ENCODE data around the gene SH3BP4. TPM values are rescaled to one million over a fixed set of nuclear protein-coding genes. Genes with fewer than 3 reads are reported as not detected.
A peak's percentile ranks its signal among the peaks of the same experiment; 100 is the strongest.

The SH3BP4 gene
- total RNA-seq, 1 donor from 2014 or later, result 51.9 TPM

DNA sequence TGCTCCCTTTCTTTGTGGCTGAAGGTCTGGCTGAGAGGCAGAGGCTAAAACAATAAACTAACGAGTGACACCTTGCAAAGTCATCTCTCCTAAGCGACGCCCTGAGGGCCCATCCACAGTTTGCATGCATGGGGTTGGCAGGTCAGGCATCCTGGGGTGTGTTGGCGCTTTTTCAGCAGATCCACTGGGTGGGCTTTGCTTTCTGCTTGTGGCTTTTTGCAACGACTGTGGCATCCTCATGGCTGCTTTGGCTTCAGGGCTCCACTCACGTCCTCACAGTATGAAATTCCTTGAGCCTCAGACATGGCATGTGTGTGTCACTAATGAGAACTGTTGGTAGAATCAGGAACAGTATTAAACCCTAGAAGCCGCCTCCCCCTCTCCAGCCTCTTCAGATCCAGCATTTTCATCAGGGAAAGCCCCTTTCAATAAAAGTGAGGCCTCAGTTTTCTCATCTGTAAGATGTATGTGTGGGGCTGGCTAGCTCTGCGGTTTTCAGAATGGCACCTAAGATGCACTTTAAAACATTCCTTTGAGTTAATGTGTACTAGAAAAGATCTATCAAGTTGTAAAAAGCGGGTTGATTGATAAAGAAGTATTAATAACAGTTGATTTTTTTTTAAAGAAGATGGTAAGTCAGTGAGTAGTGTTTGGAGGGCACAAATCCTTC lies 72.5 kb downstream of the SH3BP4 start:
- TF ChIP-seq, protein P1, sequence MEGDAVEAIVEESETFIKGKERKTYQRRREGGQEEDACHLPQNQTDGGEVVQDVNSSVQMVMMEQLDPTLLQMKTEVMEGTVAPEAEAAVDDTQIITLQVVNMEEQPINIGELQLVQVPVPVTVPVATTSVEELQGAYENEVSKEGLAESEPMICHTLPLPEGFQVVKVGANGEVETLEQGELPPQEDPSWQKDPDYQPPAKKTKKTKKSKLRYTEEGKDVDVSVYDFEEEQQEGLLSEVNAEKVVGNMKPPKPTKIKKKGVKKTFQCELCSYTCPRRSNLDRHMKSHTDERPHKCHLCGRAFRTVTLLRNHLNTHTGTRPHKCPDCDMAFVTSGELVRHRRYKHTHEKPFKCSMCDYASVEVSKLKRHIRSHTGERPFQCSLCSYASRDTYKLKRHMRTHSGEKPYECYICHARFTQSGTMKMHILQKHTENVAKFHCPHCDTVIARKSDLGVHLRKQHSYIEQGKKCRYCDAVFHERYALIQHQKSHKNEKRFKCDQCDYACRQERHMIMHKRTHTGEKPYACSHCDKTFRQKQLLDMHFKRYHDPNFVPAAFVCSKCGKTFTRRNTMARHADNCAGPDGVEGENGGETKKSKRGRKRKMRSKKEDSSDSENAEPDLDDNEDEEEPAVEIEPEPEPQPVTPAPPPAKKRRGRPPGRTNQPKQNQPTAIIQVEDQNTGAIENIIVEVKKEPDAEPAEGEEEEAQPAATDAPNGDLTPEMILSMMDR (IDR thresholded peaks at IDR 0.05), result no peak
- DNase-seq (ENCODE audit: low spot score), result peak; percentile 37
- peaks cover 79% of the 10 kb centered on the region for H3K4me1 Mint-ChIP-seq (ENCODE audit: low read depth)
- no peaks in the 10 kb centered on the region for H3K9me3 Mint-ChIP-seq (ENCODE audit: low read depth)
- H3K27me3 Mint-ChIP-seq (ENCODE audit: low read depth), result no peaks in the 10 kb centered on the region
- peak overlapping the region; percentile 74 for H3K27ac Mint-ChIP-seq (ENCODE audit: unreplicated experiment)
- H3K36me3 Mint-ChIP-seq (ENCODE audit: low read depth), result peaks cover 2% of the 10 kb centered on the region
- no peak overlapping the region for H3K4me3 Mint-ChIP-seq (ENCODE audit: unreplicated experiment)

DNA sequence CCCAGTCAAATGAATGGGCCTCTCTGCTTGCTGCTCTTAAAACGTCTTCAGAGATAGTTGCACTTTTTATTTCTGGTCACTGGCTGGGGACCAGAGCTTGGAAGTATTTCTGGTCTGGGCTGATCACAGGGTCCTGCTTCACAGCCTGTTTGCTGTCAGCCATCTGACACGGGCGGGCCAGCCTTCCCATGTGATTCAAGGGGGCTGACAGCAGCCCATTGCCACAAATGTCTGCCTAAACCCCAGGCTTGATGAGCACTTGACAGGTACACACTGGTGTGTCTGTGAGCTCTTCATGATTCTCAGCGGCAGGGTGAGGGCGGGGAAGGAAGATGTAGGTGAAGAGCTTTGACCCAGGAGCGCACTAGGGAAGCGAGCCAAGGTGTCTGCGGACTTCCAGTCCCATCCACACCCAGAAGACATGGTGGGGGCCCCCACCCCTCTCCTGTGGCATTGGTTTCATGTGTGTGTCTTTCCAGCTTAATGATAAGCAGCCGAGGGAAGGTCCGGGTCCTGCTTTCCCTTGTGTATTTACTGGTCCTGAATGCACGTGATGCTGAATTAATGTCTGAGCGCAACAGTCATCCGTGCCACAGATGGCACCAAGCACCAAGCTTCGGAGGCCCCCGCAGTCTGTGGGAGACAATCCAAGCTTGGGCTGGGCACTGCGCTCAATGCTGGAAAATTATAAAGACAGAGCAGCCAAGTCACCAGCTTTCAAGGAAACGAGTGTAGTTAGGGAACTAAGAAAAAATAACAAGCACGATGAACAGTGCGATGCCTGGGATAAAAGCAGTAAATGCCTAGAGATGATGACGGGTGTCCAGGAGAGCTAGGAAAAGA lies 73.3 kb downstream of the SH3BP4 start:
- Mint-ChIP-seq H3K27me3 (ENCODE audit: low read depth) (no peaks in the 10 kb centered on the region), H3K4me1 (ENCODE audit: low read depth) (peaks cover 84% of the 10 kb centered on the region), H3K4me3 (ENCODE audit: unreplicated experiment) (no peak overlapping the region), H3K36me3 (ENCODE audit: low read depth) (peaks cover 4% of the 10 kb centered on the region), H3K9me3 (ENCODE audit: low read depth) (no peaks in the 10 kb centered on the region), H3K27ac (ENCODE audit: unreplicated experiment) (peak overlapping the region; percentile 98)
- TF ChIP-seq, protein P1 (IDR thresholded peaks at IDR 0.05), result no peak
- peak; percentile 57 for DNase-seq (ENCODE audit: low spot score)

DNA sequence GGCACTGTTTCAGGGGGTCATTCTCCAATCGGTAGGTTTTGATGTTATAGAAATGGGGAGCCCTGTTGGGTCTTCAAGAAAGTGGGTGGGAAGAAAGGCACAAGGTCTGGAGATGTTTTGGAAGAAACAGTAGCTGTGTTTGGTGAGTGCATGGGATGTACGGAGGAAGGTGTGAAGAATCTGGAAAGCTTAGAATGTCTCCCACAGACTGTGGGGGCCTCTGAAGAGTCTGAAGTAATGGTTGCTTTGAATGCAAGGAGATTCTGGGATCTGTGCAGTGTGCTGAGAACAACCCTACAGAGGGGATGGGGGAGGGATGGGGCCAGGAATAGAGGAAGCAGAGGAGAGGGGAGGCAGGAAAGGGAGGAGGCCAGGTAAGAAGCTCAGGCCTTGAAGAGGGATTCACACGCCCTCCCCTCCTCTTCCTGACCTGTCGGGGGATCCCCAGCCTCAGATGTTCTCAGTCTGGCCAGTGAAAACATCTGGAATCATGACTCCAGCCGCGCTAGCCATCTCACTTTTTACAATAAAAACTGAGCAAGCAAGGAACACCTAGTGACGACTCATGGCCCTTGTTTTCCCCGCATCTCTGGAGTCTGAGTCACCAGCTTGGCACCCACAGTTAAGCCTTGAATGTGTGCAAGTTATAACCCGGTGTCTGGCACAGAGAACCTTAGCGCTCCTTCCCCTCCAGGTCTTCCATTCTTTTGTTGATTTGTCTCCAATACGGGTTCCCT lies 74.2 kb downstream of the SH3BP4 start:
- Mint-ChIP-seq H3K4me1 (ENCODE audit: low read depth) (peaks cover 79% of the 10 kb centered on the region), H3K4me3 (ENCODE audit: unreplicated experiment) (no peak overlapping the region), H3K36me3 (ENCODE audit: low read depth) (peaks cover 4% of the 10 kb centered on the region), H3K27ac (ENCODE audit: unreplicated experiment) (peak overlapping the region; percentile 98), H3K27me3 (ENCODE audit: low read depth) (no peaks in the 10 kb centered on the region), H3K9me3 (ENCODE audit: low read depth) (no peaks in the 10 kb centered on the region)
- TF ChIP-seq, protein P1 (IDR thresholded peaks at IDR 0.05), result no peak
- DNase-seq (ENCODE audit: low spot score), result peak; percentile 29

DNA sequence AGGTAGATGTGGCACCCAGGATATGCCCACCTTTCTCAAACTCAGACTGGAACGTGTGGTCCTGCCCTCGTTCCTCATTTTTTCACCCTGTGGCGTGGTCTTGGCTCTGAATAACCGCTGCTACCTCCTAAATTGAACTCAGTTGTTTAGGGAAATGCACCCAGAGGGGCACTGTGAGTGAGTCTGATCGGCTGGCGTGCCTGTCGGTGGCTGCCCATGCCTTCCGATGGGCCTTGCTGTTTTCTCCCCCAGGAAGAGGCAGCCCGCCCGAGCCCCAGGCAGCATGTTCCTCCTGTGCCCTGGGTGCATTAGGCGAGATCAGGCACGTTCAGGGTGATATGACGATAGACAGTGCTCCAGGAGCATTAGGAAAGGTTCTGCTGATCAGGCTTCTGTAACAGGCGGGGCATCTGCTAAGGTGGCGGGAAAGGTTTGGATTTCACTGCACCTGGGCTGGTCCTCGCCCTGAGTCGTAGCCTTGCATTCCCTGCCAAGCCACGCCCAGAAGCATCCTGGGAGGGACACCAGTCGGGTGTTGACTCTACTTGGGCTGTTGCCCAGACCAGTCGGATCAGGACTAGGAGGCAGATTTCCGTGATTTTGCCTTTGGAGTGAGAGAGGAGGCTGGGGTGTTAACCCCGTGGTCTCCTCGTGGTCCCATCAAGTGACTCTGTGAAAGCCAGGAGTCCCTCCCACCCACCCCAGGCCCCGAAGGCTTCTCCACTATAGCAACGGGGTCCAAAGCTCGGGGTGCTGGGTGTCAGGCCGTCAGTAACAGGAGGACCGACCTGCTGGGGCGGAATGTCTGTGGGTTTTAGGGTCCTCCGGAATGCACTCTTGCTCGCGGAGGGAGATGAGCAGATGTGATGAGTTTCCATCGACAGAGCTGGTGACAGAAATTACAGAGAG lies 75.1 kb downstream of the SH3BP4 start:
- peaks cover 3% of the 10 kb centered on the region for H3K36me3 Mint-ChIP-seq (ENCODE audit: low read depth)
- H3K4me1 Mint-ChIP-seq (ENCODE audit: low read depth), result peaks cover 70% of the 10 kb centered on the region
- H3K27me3 Mint-ChIP-seq (ENCODE audit: low read depth), result no peaks in the 10 kb centered on the region
- TF ChIP-seq, protein P1 (IDR thresholded peaks at IDR 0.05), result no peak
- H3K4me3 Mint-ChIP-seq (ENCODE audit: unreplicated experiment), result no peak overlapping the region
- H3K27ac Mint-ChIP-seq (ENCODE audit: unreplicated experiment), result peak overlapping the region; percentile 98
- peak; percentile 65 for DNase-seq (ENCODE audit: low spot score)
- no peaks in the 10 kb centered on the region for H3K9me3 Mint-ChIP-seq (ENCODE audit: low read depth)
